SH-SY5Y (cell line): Measurements from ENCODE around the gene SLC4A4.

Experiments used
- GATA2 ChIP-seq: IDR thresholded peaks from 2 replicates; pipeline ENCODE4 v1.6.1; 2011; ENCODE audit warnings: mild to moderate bottlenecking, low read depth, low read length
- GATA3 ChIP-seq: IDR thresholded peaks from 2 replicates; pipeline ENCODE4 v1.6.1; 2011; ENCODE audit warnings: low read depth, mild to moderate bottlenecking, low read length, moderate library complexity

DNA sequence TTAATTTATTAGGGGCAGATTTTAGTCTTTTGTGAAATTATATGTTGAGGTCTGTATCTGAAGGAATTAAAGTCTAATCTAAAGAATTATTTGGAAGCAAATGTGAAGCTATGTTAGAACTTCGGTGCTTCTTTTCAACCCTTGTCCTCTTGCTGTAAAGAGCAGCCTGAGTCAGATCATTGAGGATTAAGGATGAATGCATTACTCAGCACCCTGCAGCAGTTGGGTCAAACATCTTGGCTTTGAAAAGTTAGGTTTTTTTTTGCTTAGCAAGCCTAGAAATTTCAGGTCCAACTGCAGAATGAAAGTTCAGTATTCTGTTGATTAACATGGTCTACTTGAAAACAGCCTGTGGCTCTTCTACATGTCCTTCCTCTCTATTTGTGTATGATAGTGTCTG is 57.6 kb downstream of the SLC4A4 start:
- TF ChIP-seq GATA2 (no peak), GATA3 (no peak)
